HG03025 (cell line): ENCODE measurements around the gene FHOD3.

Experiments
- ATAC-seq: cut with Tn5 transposase; IDR thresholded peaks from one replicate; pipeline ENCODE4 v1.9.1; 2021; ENCODE audit warnings: mild to moderate bottlenecking, moderate library complexity; ENCODE audit not compliant: unreplicated experiment, low FRiP score

FHOD3 gene

DNA sequence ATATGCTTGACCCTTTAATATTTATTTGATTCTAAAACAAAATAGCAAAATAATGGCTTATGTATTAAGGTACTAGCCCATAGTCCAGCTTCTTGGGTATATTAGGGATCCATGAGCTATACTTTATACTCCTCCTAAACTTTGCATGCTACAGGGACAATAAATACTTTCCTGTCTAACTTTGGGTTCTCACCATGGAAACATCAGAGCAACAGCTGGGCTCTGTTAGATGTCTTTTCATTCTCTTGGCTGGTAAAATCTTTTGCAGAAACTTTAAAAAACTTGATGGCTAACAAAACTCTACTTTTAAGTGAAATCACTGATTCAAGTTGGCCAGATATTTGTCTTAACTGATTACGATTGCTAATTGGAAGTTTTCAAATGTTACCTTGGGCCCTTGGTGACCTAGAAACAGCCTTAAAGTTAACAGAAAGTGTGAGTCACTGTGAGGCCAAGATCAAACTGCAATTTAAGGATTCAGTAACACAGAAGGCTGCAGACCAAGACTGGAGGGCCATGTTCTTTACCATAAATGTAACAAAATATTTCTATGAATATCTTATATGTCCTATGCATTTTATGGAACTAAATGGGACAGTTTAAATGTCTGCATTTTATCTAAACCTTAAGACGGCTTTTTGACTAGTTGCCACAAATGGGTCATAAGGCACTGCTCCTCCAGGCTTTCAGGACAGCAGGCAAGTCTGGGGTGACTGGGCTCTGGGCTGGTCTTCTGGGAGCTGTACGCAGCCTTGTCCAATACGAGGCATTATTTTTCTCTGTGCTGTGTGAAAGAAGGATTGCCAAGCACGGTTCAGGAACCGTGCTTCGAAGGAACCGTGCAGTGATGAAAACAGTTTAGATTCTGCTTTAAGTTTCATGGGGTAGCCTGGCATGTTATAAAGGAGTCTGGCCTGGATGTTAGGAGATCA, 342.8 kb downstream of the FHOD3 start:
- no peak for ATAC-seq

GRCh38 chr18:36643061-36643460, 345.5 kb downstream of the FHOD3 start:
- no peak for ATAC-seq

DNA sequence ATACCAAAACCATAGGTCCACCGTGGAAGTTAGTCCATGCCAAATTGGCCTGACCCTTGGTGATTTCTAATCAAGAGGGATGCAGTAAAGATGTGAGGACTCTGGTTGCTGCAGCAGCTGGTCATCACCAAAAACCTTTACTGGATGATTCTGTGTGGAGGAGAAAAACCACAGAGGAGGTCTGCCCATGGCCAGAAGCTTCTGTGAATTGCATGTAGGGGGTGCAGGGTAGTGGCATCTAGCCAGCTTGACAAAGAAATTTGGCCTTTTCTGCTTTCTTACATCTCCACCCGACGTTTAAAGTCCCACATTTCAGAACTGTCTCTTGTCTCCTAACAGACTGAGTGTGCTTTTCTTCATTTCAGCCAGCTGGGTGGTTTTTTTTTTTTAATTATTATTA, 351.3 kb downstream of the FHOD3 start:
- ATAC-seq = no peak

DNA sequence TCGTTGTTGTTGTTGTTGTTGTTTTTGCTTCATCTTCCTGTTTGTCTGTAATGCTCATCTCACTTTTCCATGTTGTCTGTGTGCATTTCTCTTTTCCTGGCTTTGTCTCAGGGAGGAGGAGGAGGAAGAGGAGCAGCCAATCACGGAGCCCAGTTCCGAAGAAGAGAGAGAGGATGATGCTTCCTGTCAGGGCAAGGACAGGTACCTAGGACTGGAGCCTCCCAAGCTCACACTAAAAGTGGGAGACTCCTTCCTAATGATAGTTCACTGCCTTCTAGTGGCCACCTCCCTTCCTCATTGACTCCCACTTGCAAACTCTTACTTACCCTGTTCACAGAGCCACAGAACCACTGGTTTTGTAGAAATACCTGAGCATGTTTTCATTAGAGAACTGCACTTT, 351.7 kb downstream of the FHOD3 start:
- no peak for ATAC-seq

DNA sequence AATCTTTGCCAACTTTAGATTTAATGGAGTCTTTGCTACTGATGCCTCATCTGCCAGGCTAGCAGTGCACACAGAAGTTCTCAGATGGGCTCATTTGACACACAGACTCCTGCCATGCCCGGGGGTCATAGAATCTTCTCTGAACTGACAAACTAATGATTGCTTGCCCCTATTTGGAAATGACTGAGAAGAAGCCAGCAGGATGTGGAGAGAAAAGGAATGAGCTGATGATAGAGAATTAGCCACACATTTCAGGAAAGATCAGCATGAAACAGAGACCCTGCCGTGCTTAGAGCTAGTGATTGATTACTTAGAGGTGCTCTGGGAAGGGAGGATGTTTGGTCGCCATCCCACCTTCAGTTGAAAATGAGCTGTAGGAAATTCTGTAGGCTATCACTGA, 352.8 kb downstream of the FHOD3 start:
- ATAC-seq = no peak

GRCh38 chr18:36650906-36651305, 353.4 kb downstream of the FHOD3 start:
- ATAC-seq = no peak

- no peak for ATAC-seq
Measured at GRCh38 chr18:36652503-36652902, 355.0 kb downstream of the FHOD3 start.

- ATAC-seq = no peak
Measured at GRCh38 chr18:36653141-36653869, 355.8 kb downstream of the FHOD3 start.

DNA sequence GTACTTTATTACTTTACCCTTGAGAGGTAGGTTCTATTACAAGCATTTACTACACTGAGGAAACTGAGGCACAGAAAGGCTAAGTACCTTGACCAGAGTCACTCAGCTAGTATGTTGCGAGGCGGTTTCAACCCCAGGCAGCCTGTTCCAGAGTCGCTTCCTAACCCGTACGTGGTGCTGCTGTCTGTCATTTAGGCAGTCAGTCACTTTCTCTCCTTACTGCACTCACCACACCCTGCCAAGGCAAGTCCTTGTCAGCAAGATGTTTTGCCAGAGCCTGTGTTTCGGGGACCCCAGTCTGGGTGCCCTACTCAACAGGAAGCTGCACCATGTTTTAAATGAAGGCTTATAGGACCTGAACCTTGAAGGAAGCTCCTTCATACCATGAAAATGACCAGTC, 356.4 kb downstream of the FHOD3 start:
- ATAC-seq = no peak

DNA sequence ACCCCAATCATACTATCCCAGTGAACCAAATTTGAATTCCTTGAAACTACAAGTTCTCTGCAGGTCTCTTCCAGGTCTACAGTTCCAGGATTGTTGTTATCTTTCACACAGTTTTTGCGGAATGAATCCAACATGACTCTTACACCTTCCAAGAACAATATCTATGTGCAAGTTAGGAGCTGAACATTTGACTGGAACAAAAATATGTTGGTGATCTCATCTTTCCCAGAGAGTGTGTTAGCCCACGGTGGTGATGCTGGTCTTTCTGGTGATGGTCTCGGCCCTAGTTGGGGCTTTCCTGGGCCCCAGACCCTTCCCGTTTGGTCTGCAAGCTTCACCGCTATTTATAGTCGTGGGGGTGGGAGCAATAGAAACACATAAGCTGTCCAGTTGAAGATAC, 357.6 kb downstream of the FHOD3 start:
- ATAC-seq = no peak

DNA sequence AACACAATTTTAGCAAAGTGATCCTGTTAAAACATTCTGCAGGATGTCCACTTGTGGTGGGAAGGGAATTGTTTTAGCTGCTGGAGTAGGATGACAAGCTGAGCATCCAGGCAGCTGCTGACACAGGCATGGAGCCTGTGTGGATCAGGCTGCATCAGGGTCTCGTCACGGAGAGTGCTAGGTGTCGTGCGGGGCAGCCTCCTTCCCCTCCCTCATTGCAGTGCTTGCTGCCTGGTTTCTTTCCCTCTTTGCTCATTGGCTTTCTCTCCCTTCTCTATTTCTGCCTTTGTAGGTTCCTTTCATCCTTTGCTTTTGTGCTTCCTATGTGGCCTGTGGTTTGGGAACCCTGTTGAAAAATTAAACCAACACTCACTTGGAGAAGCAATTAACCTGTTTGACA, 358.4 kb downstream of the FHOD3 start:
- no peak for ATAC-seq

- no peak for ATAC-seq
Measured at GRCh38 chr18:36658611-36659010, 361.1 kb downstream of the FHOD3 start.

DNA sequence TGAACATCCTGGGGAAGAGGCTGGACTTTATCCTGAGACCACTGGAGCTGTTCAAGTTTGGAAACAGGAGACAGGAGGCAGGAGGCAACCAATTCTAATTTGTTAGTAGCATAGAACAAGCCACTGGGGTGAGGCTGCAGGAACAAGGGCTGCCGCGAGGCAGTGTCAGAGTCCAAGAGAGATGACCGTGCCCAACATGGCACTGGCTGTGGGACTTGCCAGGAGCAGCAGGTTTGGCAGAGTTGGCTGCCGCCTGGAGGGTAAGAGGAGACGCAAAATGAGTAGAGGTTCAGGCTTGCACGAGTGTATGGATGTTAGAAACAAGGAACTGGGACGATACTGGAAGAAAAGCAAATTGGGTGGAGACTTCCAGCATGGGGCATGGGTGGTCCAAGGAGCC, 362.8 kb downstream of the FHOD3 start:
- no peak for ATAC-seq

- ATAC-seq = no peak
Measured at GRCh38 chr18:36661999-36662398, 364.5 kb downstream of the FHOD3 start.

GRCh38 chr18:36663312-36663711, 365.8 kb downstream of the FHOD3 start:
- ATAC-seq = no peak

- ATAC-seq = no peak
Measured at GRCh38 chr18:36665952-36666351, 368.4 kb downstream of the FHOD3 start.

- no peak for ATAC-seq
Measured at GRCh38 chr18:36667811-36668210, 370.3 kb downstream of the FHOD3 start.

DNA sequence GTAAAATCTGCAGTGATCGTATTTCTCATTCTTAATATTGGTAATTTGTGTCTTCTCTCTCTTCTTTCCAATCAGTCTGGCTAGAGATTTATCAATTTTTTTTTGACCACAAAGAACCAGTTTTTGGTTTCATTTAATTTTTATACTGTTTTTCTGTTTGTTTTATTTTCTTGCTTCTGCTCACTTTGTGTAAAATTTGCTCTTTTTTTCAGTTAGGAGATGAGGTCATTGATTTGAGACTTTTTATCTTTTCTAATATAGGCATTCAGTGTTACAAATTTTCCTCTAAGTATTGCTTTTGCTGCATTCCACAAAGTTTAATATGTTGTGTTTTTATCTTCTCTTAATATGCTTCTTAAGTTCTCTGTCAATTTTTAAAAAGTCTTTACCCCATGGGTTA, 370.8 kb downstream of the FHOD3 start:
- ATAC-seq = no peak

DNA sequence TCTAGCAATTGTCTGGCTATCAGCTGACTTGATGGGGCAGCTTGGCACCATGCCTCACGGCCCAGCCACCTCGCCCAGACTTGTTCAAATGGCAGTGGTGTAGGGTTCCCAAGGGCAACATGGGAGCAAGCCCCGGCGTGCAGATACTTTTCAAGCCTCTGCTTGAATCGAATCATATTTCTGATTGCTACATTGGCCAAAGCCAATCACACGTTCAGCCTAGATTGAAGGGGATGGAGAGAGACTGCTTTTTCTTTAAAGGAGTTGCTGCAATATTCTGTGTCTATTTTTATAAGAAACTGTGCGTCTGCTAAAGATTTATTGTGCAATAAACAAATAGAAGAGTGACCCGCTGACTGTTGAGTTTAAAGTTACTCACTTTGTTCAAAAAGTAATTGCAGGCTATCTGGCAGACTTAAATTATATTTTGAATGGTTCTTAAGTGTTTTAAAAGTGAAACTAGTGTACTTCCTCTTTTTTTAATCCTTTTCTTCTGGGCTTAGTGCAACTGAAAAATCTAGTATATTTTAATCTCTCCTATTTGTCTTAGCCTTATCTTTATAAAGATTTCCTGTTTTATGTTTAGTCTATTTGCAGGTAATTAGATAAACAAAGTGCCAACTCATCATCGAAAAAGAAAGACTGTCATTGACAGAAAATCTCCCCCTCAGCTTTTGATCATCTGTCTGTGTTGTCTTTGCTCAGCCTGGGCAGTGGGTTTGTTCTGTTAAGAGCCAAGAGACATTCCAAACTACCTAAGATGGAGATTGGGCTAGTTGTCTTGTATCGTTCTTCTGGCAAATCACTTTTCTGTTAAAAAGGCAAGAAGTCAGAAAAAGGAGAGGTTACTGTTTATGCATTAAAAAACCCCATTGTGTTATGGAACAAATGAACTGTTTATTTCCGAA, 375.2 kb downstream of the FHOD3 start:
- peak; percentile 57 for ATAC-seq

DNA sequence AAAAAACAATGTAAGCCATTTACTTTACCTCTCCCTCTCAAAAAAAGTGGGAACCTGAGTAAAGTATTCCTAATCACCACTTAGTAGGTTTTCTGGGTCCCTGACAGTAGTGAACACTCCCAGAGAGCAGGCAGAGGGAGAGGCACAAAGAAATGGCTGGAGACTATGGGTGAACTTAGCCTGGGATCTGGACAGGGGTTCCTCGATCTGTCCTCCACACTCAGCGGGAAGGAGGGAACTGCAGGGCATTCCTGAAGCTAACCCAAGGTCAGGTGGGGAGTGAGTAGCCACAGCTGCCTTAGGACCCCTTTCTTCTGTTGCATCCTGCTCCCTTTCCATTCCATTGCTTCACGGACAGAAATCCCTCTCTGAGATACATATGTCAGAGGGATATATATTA, 375.9 kb downstream of the FHOD3 start:
- no peak for ATAC-seq

- ATAC-seq = no peak
Measured at GRCh38 chr18:36675076-36675475, 377.6 kb downstream of the FHOD3 start.
